ENCODE results near the gene RNF150.

The RNF150 gene

DNA sequence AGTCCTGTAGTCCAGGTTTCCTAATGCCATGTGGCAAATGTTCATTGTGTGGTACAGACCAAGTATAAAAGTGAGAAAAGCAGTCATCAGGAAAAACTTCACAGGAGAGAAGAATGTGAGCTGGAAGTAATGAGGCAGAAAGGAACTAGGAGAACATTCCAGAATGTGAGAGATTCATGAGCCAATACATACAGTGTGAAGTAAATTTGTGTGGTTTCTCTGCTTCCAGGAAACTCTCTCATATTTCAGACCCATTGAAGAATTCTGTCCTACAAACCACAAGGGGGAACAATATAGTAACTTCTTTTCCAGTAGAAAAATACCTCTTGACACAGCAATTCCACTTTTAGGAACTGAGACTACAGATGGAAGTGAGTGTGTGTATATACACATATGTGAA, 136.5 kb downstream of the RNF150 start:
- Histone ChIP-seq H3K4me3 (ENCODE audit: low read length) (no peak overlapping the region), H3K9me3 (ENCODE audit: insufficient read depth, low read length) (no peaks in the 10 kb centered on the region), H2AFZ (ENCODE audit: low read depth, low read length) (no peak overlapping the region), H3K9ac (ENCODE audit: low read length) (no peak overlapping the region), H4K20me1 (ENCODE audit: insufficient read depth, low read length) (no peaks in the 10 kb centered on the region), H3K27me3 (ENCODE audit: low read depth, low read length) (no peaks in the 10 kb centered on the region), H3K4me1 (ENCODE audit: low read length) (no peaks in the 10 kb centered on the region), H3K27ac (ENCODE audit: low read length) (no peak overlapping the region), H3K36me3 (replicated peaks; ENCODE audit: low read depth, low read length) (no peaks in the 10 kb centered on the region), H3K4me2 (ENCODE audit: low read length) (no peak overlapping the region), H3K79me2 (ENCODE audit: low read length) (no peaks in the 10 kb centered on the region)
- TF ChIP-seq, protein P1, sequence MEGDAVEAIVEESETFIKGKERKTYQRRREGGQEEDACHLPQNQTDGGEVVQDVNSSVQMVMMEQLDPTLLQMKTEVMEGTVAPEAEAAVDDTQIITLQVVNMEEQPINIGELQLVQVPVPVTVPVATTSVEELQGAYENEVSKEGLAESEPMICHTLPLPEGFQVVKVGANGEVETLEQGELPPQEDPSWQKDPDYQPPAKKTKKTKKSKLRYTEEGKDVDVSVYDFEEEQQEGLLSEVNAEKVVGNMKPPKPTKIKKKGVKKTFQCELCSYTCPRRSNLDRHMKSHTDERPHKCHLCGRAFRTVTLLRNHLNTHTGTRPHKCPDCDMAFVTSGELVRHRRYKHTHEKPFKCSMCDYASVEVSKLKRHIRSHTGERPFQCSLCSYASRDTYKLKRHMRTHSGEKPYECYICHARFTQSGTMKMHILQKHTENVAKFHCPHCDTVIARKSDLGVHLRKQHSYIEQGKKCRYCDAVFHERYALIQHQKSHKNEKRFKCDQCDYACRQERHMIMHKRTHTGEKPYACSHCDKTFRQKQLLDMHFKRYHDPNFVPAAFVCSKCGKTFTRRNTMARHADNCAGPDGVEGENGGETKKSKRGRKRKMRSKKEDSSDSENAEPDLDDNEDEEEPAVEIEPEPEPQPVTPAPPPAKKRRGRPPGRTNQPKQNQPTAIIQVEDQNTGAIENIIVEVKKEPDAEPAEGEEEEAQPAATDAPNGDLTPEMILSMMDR (IDR thresholded peaks at IDR 0.05; ENCODE audit: low read depth, low read length) = no peak
- TF ChIP-seq EZH2phosphoT487 (IDR thresholded peaks at IDR 0.05; ENCODE audit: low read depth) = no peak

GRCh38 chr4:140995058-140995457, 138.2 kb downstream of the RNF150 start:
- no peaks in the 10 kb centered on the region for H4K20me1 ChIP-seq (ENCODE audit: insufficient read depth, low read length)
- no peak overlapping the region for H3K4me3 ChIP-seq (ENCODE audit: low read length)
- no peaks in the 10 kb centered on the region for H3K27me3 ChIP-seq (ENCODE audit: low read depth, low read length)
- H3K9ac ChIP-seq (ENCODE audit: low read length) = no peak overlapping the region
- no peak overlapping the region for H3K27ac ChIP-seq (ENCODE audit: low read length)
- no peaks in the 10 kb centered on the region for H3K9me3 ChIP-seq (ENCODE audit: insufficient read depth, low read length)
- no peak for TF ChIP-seq EZH2phosphoT487 (IDR thresholded peaks at IDR 0.05; ENCODE audit: low read depth)
- TF ChIP-seq, protein P1 (IDR thresholded peaks at IDR 0.05; ENCODE audit: low read depth, low read length) = no peak
- H3K4me1 ChIP-seq (ENCODE audit: low read length) = no peaks in the 10 kb centered on the region
- H2AFZ ChIP-seq (ENCODE audit: low read depth, low read length) = no peak overlapping the region
- H3K4me2 ChIP-seq (ENCODE audit: low read length) = no peak overlapping the region
- H3K79me2 ChIP-seq (ENCODE audit: low read length) = no peaks in the 10 kb centered on the region
- no peaks in the 10 kb centered on the region for H3K36me3 ChIP-seq (replicated peaks; ENCODE audit: low read depth, low read length)

DNA sequence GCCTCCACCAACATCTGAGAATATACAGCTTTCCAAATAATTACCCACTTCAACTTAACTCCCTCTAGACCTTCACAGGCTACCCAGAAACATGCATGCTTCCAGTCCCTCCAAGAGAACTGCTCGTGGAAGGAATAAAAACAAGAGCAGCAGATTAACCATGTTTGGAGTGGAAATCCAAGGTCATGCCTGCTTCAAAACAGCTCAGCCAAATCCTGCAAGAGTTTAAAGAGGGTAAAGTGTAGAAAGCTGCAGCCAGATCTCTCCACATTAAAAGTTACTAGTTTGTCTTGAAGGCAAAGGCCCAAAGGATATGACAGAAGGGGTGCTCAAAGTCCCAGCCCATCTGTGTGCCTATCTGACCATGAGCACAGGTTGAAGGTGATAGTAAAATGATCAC, 139.3 kb downstream of the RNF150 start:
- no peak overlapping the region for H2AFZ ChIP-seq (ENCODE audit: low read depth, low read length)
- TF ChIP-seq, protein P1 (IDR thresholded peaks at IDR 0.05; ENCODE audit: low read depth, low read length) = no peak
- no peak for TF ChIP-seq EZH2phosphoT487 (IDR thresholded peaks at IDR 0.05; ENCODE audit: low read depth)
- H4K20me1 ChIP-seq (ENCODE audit: insufficient read depth, low read length) = no peaks in the 10 kb centered on the region
- no peak overlapping the region for H3K27ac ChIP-seq (ENCODE audit: low read length)
- no peak overlapping the region for H3K4me2 ChIP-seq (ENCODE audit: low read length)
- no peaks in the 10 kb centered on the region for H3K79me2 ChIP-seq (ENCODE audit: low read length)
- no peak overlapping the region for H3K9ac ChIP-seq (ENCODE audit: low read length)
- no peaks in the 10 kb centered on the region for H3K4me1 ChIP-seq (ENCODE audit: low read length)
- no peak overlapping the region for H3K4me3 ChIP-seq (ENCODE audit: low read length)
- no peaks in the 10 kb centered on the region for H3K9me3 ChIP-seq (ENCODE audit: insufficient read depth, low read length)
- H3K27me3 ChIP-seq (ENCODE audit: low read depth, low read length) = no peaks in the 10 kb centered on the region
- no peaks in the 10 kb centered on the region for H3K36me3 ChIP-seq (replicated peaks; ENCODE audit: low read depth, low read length)

- Histone ChIP-seq H4K20me1 (ENCODE audit: insufficient read depth, low read length) (no peaks in the 10 kb centered on the region), H3K36me3 (replicated peaks; ENCODE audit: low read depth, low read length) (no peaks in the 10 kb centered on the region), H3K9ac (ENCODE audit: low read length) (no peak overlapping the region), H3K4me3 (ENCODE audit: low read length) (no peak overlapping the region), H2AFZ (ENCODE audit: low read depth, low read length) (no peak overlapping the region), H3K4me1 (ENCODE audit: low read length) (no peaks in the 10 kb centered on the region), H3K4me2 (ENCODE audit: low read length) (no peak overlapping the region), H3K9me3 (ENCODE audit: insufficient read depth, low read length) (no peaks in the 10 kb centered on the region), H3K79me2 (ENCODE audit: low read length) (no peaks in the 10 kb centered on the region), H3K27me3 (ENCODE audit: low read depth, low read length) (no peaks in the 10 kb centered on the region), H3K27ac (ENCODE audit: low read length) (no peak overlapping the region)
- TF ChIP-seq, protein P1 (IDR thresholded peaks at IDR 0.05; ENCODE audit: low read depth, low read length) = no peak
Measured at GRCh38 chr4:140993370-140993769, 139.9 kb downstream of the RNF150 start.

Data from OCI-LY3 (cell line).